HepG2 (cell line): ENCODE measurements around the gene PEAK1. TPM values are rescaled to one million over a fixed set of nuclear protein-coding genes. Genes with fewer than 3 reads are reported as not detected.

Experiments
- ATAC-seq: fragments of 200-7000 bp; cut with Tn5 transposase; 3 replicates; pipeline ENCODE4 v1.9.1; 2020; ENCODE audit warnings: mild to moderate bottlenecking, moderate library complexity
- BruUV-seq: library from RNA; stranded (reverse); fragments of 400-500 nt; replicated peaks from 2 replicates; lab custom pipeline; 2021; lab: Mats Ljungman, UMichigan
- CTCF ChIA-PET: fragments of 300-600 bp; formaldehyde crosslinking; extraction: SDS; loops from one replicate; lab custom pipeline; 2021; ENCODE audit warnings: low total read pairs, inconsistent platforms, low intra/inter-chr PET ratio; lab: Yijun Ruan, JAX
- POLR2A ChIA-PET: fragments of 350-600 bp; sonication (Branson Sonifier 250); formaldehyde crosslinking; loops from one replicate; lab custom pipeline; 2020; ENCODE audit warnings: antibody characterized with exemption, inconsistent platforms; lab: Yijun Ruan, JAX
- DNase-seq: peaks from one replicate; pipeline ENCODE4 v3.0.0-alpha.2; 2015; ENCODE audit warnings: low spot score
- FAIRE-seq: peaks from 3 replicates; lab custom pipeline; 2011; peaks lifted over from hg19 to GRCh38; lab: Jason Lieb, UNC
- H2AFZ ChIP-seq: one replicate; pipeline ENCODE4 v1.6.1; 2011; ENCODE audit warnings: low read length, inconsistent platforms
- H3K27ac ChIP-seq: fragments of 300-600 bp; 3 replicates; pipeline ENCODE4 v1.8.0; 2011; ENCODE audit warnings: mixed run types, mild to moderate bottlenecking, mixed read lengths, low read length, inconsistent platforms; ENCODE audit not compliant: insufficient read depth; ENCODE audit errors: extremely low read length
- H3K27me3 ChIP-seq, 2 experiments: fragments of 200-600 bp in 1 of 2; 2 replicates in 1 of 2; 3 replicates in 1 of 2; pipeline versions ENCODE4 v1.6.0 to v1.8.0; 2011; ENCODE audit warnings: low read length in 2 of 2, mild to moderate bottlenecking in 2 of 2, moderate library complexity in 2 of 2, inconsistent platforms in 1 of 2; ENCODE audit not compliant: insufficient read depth in 2 of 2, control insufficient read depth in 1 of 2
- H3K36me3 ChIP-seq, 2 experiments: fragments of 200-600 bp in 1 of 2; replicated peaks in 1 of 2; 2 replicates in 1 of 2; 3 replicates in 1 of 2; pipeline versions ENCODE4 v1.5.1 to v1.8.0; 2011; ENCODE audit warnings: low read length in 2 of 2, inconsistent platforms in 1 of 2; ENCODE audit not compliant: insufficient read depth in 2 of 2, control insufficient read depth in 1 of 2
- H3K4me1 ChIP-seq: 2 replicates; pipeline ENCODE4 v1.5.1; 2012; ENCODE audit warnings: low read length, inconsistent platforms; ENCODE audit not compliant: insufficient read depth
- H3K4me2 ChIP-seq: 2 replicates; pipeline ENCODE4 v1.6.0; 2011; ENCODE audit warnings: low read depth, low read length, inconsistent platforms
- H3K4me3 ChIP-seq, 3 experiments: fragments of 200-600 bp in 1 of 3; sonication (generic), shearing (Covaris generic) in 1 of 3; replicated peaks in 1 of 3; 2 replicates each; pipeline ENCODE4 v1.5.1; 2011 to 2016; ENCODE audit warnings: low read length in 3 of 3, inconsistent platforms in 2 of 3, low read depth in 2 of 3, mild to moderate bottlenecking in 2 of 3, control low read depth in 1 of 3, mixed read lengths in 1 of 3; ENCODE audit not compliant: insufficient read depth in 1 of 3
- H3K79me2 ChIP-seq: one replicate; pipeline ENCODE4 v1.6.1; 2011; ENCODE audit warnings: low read length, inconsistent platforms; ENCODE audit not compliant: insufficient read depth
- H3K9ac ChIP-seq: 2 replicates; pipeline ENCODE4 v1.6.0; 2011; ENCODE audit warnings: mild to moderate bottlenecking, low read depth, low read length, inconsistent platforms; ENCODE audit not compliant: insufficient read depth
- H3K9me3 ChIP-seq: 2 replicates; pipeline ENCODE4 v1.5.1; 2012; ENCODE audit warnings: mild to moderate bottlenecking, low read length
- H4K20me1 ChIP-seq: 2 replicates; pipeline ENCODE4 v1.6.0; 2011; ENCODE audit warnings: inconsistent platforms, mild to moderate bottlenecking, low read length, moderate library complexity; ENCODE audit not compliant: insufficient read depth
- ARID3A ChIP-seq: IDR thresholded peaks from 2 replicates; pipeline ENCODE4 v1.6.1; 2012; ENCODE audit warnings: low read depth, low read length, improper control_type of control experiment
- ATF7-NPFF ChIP-seq: sonication (generic); formaldehyde crosslinking; IDR thresholded peaks from 2 replicates; pipeline ENCODE4 v1.8.1; 2023; ENCODE audit warnings: mild to moderate bottlenecking, low read depth, missing genetic modification reagents, moderate library complexity
- BCL3 ChIP-seq: sonication (generic); formaldehyde crosslinking; IDR thresholded peaks from 2 replicates; pipeline ENCODE4 v1.5.1; 2020; ENCODE audit warnings: mild to moderate bottlenecking, missing genetic modification reagents, moderate library complexity
- GATA4 ChIP-seq: sonication (generic); IDR thresholded peaks from 2 replicates; pipeline ENCODE4 v1.6.1; 2016; ENCODE audit warnings: antibody characterized with exemption, low read depth, borderline replicate concordance
- HNRNPH1 ChIP-seq: fragments of 200-400 bp; formaldehyde crosslinking; optimal IDR thresholded peaks from 2 replicates; pipeline ENCODE3; 2017; ENCODE audit warnings: mild to moderate bottlenecking, low read depth, low read length
- PBX3 ChIP-seq: sonication (generic); formaldehyde crosslinking; IDR thresholded peaks from 2 replicates; pipeline ENCODE4 v1.8.1; 2023; ENCODE audit warnings: missing genetic modification reagents, inconsistent platforms, borderline replicate concordance
- SALL2 ChIP-seq: sonication (generic); formaldehyde crosslinking; IDR thresholded peaks from 2 replicates; pipeline ENCODE4 v1.8.1; 2023; ENCODE audit warnings: mild to moderate bottlenecking, missing genetic modification reagents, inconsistent platforms
- SIN3B ChIP-seq: fragments of 150-350 bp; IDR thresholded peaks from 2 replicates; pipeline ENCODE4 v1.6.1; 2014; ENCODE audit warnings: low read length
- SPEN ChIP-seq: sonication (generic); formaldehyde crosslinking; IDR thresholded peaks from 2 replicates; pipeline ENCODE4 v1.5.1; 2020; ENCODE audit warnings: low read depth, mild to moderate bottlenecking, missing genetic modification reagents
- SRSF9 ChIP-seq: fragments of 200-400 bp; formaldehyde crosslinking; IDR thresholded peaks from 2 replicates; pipeline ENCODE4 v1.6.1; 2018; ENCODE audit warnings: borderline replicate concordance, mild to moderate bottlenecking, low read depth, low read length; ENCODE audit not compliant: insufficient read depth, poor library complexity, severe bottlenecking
- TCF7 ChIP-seq: sonication (generic); IDR thresholded peaks from 2 replicates; pipeline ENCODE4 v1.6.1; 2016; ENCODE audit warnings: antibody characterized with exemption, low read depth
- THAP11 ChIP-seq: IDR thresholded peaks from 2 replicates; pipeline ENCODE4 v1.6.1; 2016; ENCODE audit warnings: missing biosample characterization, missing genetic modification reagents
- ZNF264 ChIP-seq: sonication (generic); formaldehyde crosslinking; IDR thresholded peaks from 2 replicates; pipeline ENCODE4 v1.4.0; 2020; ENCODE audit warnings: missing genetic modification reagents
- ZNF83 ChIP-seq: sonication (generic); formaldehyde crosslinking; IDR thresholded peaks from 2 replicates; pipeline ENCODE4 v1.4.0; 2020; ENCODE audit warnings: missing genetic modification reagents, mild to moderate bottlenecking, borderline replicate concordance
- ZSCAN25 ChIP-seq: sonication (generic); formaldehyde crosslinking; IDR thresholded peaks from 2 replicates; pipeline ENCODE4 v1.8.0; 2022; ENCODE audit warnings: mild to moderate bottlenecking, missing genetic modification reagents
- in situ Hi-C: cut with HindIII; loops from 2 replicates; pipeline ENCODE4 v1.10.0; 2017; ENCODE audit warnings: low pct_unique_long_range_greater_than_20kb; ENCODE audit not compliant: extremely low pct_ligation_motif_present
- intact Hi-C: fragments of 100-400 bp; cut with micrococcal nuclease; formaldehyde crosslinking; loops from one replicate; pipeline ENCODE4 v1.10.0; 2022; ENCODE audit not compliant: unreplicated experiment
- polyA plus RNA-seq, 8 experiments: library from polyadenylated mRNA; depleted of rRNA in 3 of 8; stranded (reverse) in 7 of 8; unstranded in 1 of 8; fragments of >200 nt; fragmentation: Illumina TruSeq in 4 of 8; extraction: Trizol in 4 of 8; gene quantifications; 2 replicates each; pipeline versions ENCODE4 v1.2.1 to v1.2.3, GENCODE V29; 2011 to 2016; ENCODE audit warnings: low read depth in 4 of 8, missing spikeins in 1 of 8, mixed read lengths in 1 of 8; ENCODE audit not compliant: insufficient read depth in 1 of 8
- total RNA-seq, 5 experiments: library from RNA; depleted of rRNA; stranded (reverse); fragments of >200 nt; fragmentation: Illumina TruSeq; extraction: Trizol; gene quantifications; 2 replicates each; pipeline ENCODE4 v1.2.3, GENCODE V29; 2016; ENCODE audit warnings: low read depth in 1 of 5
- TF ChIP-seq, protein P1 (sequence below): sonication (generic); formaldehyde crosslinking; IDR thresholded peaks from 2 replicates; pipeline ENCODE4 v1.5.0; 2020; ENCODE audit warnings: missing genetic modification reagents

Gene PEAK1
- total and polyA plus RNA-seq, 2 of the 13 experiments (the other 11 are each of a cell fraction or from before 2014, with no cell fraction given), result 6.0 to 6.6 TPM

DNA sequence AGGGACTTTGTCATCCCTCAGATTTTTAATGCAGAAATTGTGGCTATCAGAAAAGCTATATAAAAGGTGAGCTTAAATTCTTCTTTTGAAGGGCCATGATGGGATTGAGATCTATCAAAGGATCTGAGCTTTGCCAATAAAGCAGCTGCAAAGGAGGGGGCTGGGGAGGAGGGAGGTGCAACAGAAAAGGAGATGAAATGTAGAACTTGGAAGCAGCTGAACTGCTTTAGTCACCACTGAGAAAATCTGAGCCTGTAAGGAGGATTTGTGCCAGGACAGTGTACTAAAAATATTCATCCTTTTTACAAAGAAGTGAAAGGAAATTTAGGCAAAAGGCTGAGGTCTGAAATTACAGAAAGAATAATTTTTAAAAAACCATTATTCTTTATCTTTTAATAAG is 359.4 kb downstream of the PEAK1 start:
- Histone ChIP-seq H3K27me3 (no peaks in the 10 kb centered on the region), H3K9ac (no peak overlapping the region), H3K36me3 (0 out of 5 replicates have a peak, but pooled peaks cover 0 to 1% of the 10 kb centered on the region in 2 experiments), H3K4me3 (no peak overlapping the region), H3K4me1 (peaks cover 31% of the 10 kb centered on the region), H3K79me2 (peaks cover 17% of the 10 kb centered on the region), H2AFZ (no peak overlapping the region), H4K20me1 (peaks cover 16% of the 10 kb centered on the region), H3K9me3 (no peaks in the 10 kb centered on the region), H3K27ac (no peak overlapping the region), H3K4me2 (no peak overlapping the region)
- ChIA-PET CTCF (no interaction called here), POLR2A (interaction anchor here (2.3 kb wide), 1 partner anchor 10 kb away, joined by 7 read pairs; the partner anchor contains the start of gene TSPAN3)
- ATAC-seq (no peak), DNase-seq (no peak), FAIRE-seq (no peak)
- TF ChIP-seq PBX3 (no peak), GATA4 (no peak), THAP11 (no peak), SIN3B (no peak), ZNF83 (no peak), SPEN (CRISPR knock-in tag) (no peak), SALL2 (CRISPR knock-in tag) (no peak), ATF7-NPFF (CRISPR knock-in tag) (no peak), SRSF9 (no peak), ARID3A (no peak), BCL3 (no peak), ZNF264 (CRISPR knock-in tag) (no peak), ZSCAN25 (CRISPR knock-in tag) (no peak), HNRNPH1 (no peak), TCF7 (no peak)
- TF ChIP-seq, protein P1, sequence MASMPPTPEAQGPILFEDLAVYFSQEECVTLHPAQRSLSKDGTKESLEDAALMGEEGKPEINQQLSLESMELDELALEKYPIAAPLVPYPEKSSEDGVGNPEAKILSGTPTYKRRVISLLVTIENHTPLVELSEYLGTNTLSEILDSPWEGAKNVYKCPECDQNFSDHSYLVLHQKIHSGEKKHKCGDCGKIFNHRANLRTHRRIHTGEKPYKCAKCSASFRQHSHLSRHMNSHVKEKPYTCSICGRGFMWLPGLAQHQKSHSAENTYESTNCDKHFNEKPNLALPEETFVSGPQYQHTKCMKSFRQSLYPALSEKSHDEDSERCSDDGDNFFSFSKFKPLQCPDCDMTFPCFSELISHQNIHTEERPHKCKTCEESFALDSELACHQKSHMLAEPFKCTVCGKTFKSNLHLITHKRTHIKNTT (CRISPR knock-in tag), result no peak
- intact Hi-C loops, result no loop called here
- no TSS peak for BruUV-seq
- in situ Hi-C loops, result no loop called here
